ENCODE data around the gene TOR1AIP2.

Gene TOR1AIP2

DNA sequence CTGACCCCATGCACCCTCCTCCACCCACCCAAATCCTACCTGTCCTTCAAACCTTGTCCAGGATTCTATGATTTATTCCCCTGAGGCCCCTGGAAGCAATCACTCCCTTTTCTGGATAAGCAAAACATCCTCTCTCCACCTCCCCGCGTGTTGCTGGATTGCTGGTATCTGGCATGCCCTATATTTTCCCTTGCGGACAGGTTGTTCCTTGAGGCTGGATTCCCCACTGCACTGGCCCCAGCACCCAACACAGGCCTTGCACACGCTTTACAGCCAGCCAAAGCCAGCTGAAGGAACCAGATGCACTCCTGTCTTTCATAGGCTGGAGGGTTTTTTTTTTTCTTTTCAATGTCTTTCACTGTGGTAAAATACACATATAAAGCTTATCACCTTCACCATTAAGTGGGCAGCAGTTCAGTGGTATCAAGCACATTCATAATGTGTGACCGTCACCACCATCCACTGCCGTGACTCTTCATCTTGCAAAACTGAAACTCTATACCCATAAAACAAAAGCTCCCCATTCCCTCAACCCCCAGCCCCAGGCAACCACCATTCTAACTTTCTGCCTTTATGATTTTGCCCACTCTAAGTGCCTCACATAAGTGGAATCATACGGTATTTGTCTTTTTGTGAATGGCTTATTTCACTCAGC, 50.9 kb downstream of the TOR1AIP2 start:
- H3K4me1 ChIP-seq (ENCODE audit: control insufficient read depth, insufficient read depth, low read length, poor library complexity, severe bottlenecking): peaks cover 10% of the 10 kb centered on the region
- no peak for DNase-seq
- no peaks in the 10 kb centered on the region for H3K27me3 ChIP-seq (replicated peaks; ENCODE audit: control insufficient read depth, insufficient read depth, low read length, poor library complexity, severe bottlenecking)
- no peak overlapping the region for H3K4me3 ChIP-seq (ENCODE audit: insufficient read depth, low read depth, low read length, poor library complexity, severe bottlenecking)
- no peak overlapping the region for H3K27ac ChIP-seq (ENCODE audit: insufficient read depth, low read length, poor library complexity, severe bottlenecking)
- H3K9me3 ChIP-seq (ENCODE audit: control insufficient read depth, low read length): no peaks in the 10 kb centered on the region
- H3K36me3 ChIP-seq (ENCODE audit: control insufficient read depth, insufficient read depth, low read length): no peaks in the 10 kb centered on the region

DNA sequence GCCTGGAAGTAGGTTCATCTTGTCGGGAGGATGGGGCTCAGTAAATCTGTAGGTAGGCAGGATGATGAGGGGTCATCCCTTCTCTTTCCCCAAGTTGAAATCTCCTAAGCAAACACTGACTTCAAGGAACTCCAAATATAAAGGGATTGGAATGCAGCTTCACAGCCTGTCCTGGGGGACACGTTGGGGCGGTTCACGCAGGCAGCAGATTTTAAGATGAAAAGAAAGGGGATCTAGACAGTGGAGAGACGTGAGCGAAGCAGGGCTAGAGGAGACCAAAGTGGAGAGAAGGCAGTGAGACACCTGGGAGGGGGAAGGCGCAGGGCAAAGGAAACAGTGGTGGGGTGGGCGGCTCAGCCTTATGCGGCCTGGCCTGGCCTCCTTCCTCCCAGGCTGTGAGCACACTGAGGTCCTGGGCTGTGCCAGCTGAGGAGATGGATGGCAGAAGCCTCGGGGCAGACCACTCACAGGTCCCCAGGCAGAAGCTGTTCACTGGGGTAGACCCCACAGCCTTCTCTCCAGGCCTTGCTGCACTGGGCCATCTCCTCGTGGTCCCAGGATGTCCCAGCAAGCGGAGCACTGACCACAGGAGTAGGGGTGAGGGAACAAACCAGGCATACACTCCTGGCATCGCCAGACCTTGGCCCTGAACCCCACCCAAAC, 51.7 kb downstream of the TOR1AIP2 start:
- Histone ChIP-seq H3K9me3 (ENCODE audit: control insufficient read depth, low read length) (no peaks in the 10 kb centered on the region), H3K27me3 (replicated peaks; ENCODE audit: control insufficient read depth, insufficient read depth, low read length, poor library complexity, severe bottlenecking) (no peaks in the 10 kb centered on the region), H3K27ac (ENCODE audit: insufficient read depth, low read length, poor library complexity, severe bottlenecking) (no peak overlapping the region), H3K4me1 (ENCODE audit: control insufficient read depth, insufficient read depth, low read length, poor library complexity, severe bottlenecking) (peaks cover 2% of the 10 kb centered on the region), H3K4me3 (ENCODE audit: insufficient read depth, low read depth, low read length, poor library complexity, severe bottlenecking) (no peak overlapping the region), H3K36me3 (ENCODE audit: control insufficient read depth, insufficient read depth, low read length) (no peaks in the 10 kb centered on the region)
- DNase-seq: no peak

DNA sequence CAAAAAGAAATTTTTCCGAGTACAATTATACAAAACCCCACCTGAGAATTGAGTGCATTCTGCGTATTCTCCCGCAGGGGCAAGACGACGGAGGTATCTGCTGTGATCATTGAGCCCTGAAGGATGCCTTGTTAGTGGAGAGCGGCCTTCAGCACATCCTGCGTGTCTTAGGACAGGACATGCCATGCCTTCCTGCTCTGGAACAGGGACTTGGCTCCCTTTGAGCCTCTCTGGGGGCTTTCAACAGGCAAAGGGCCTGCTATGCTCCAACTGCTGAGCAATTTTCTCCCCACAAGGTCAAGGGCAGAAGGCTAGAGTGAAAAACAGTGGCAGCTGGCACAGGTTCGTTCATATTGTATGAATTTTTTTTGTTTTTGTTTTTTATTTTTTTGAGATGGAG, 52.4 kb downstream of the TOR1AIP2 start:
- Histone ChIP-seq H3K9me3 (ENCODE audit: control insufficient read depth, low read length) (no peaks in the 10 kb centered on the region), H3K4me3 (ENCODE audit: insufficient read depth, low read depth, low read length, poor library complexity, severe bottlenecking) (no peak overlapping the region), H3K36me3 (ENCODE audit: control insufficient read depth, insufficient read depth, low read length) (no peaks in the 10 kb centered on the region), H3K27me3 (replicated peaks; ENCODE audit: control insufficient read depth, insufficient read depth, low read length, poor library complexity, severe bottlenecking) (no peaks in the 10 kb centered on the region), H3K4me1 (ENCODE audit: control insufficient read depth, insufficient read depth, low read length, poor library complexity, severe bottlenecking) (no peaks in the 10 kb centered on the region), H3K27ac (ENCODE audit: insufficient read depth, low read length, poor library complexity, severe bottlenecking) (no peak overlapping the region)
- DNase-seq: no peak

DNA sequence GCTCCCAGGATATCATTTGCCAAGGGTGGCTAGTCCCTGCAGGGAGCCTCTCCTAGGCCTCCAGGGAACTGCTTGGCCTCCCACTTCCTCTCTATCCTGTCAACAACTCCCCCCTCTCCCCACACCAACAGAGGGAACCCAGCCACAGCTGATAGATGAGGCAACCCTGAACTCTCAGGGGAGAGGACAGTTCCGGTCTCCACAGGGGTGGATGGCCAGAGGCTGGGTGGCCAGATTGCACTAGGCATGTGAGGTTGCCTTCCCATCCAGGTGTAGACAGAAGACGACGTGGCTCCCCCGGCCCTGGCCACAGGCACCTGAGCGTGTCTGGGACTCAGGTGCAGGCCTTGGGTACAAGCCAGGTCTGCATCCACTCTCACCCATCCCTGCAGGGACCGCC, 53.3 kb downstream of the TOR1AIP2 start:
- Histone ChIP-seq H3K9me3 (ENCODE audit: control insufficient read depth, low read length) (no peaks in the 10 kb centered on the region), H3K27ac (ENCODE audit: insufficient read depth, low read length, poor library complexity, severe bottlenecking) (no peak overlapping the region), H3K4me3 (ENCODE audit: insufficient read depth, low read depth, low read length, poor library complexity, severe bottlenecking) (no peak overlapping the region), H3K27me3 (replicated peaks; ENCODE audit: control insufficient read depth, insufficient read depth, low read length, poor library complexity, severe bottlenecking) (no peaks in the 10 kb centered on the region), H3K4me1 (ENCODE audit: control insufficient read depth, insufficient read depth, low read length, poor library complexity, severe bottlenecking) (no peaks in the 10 kb centered on the region), H3K36me3 (ENCODE audit: control insufficient read depth, insufficient read depth, low read length) (no peaks in the 10 kb centered on the region)
- DNase-seq: no peak

DNA sequence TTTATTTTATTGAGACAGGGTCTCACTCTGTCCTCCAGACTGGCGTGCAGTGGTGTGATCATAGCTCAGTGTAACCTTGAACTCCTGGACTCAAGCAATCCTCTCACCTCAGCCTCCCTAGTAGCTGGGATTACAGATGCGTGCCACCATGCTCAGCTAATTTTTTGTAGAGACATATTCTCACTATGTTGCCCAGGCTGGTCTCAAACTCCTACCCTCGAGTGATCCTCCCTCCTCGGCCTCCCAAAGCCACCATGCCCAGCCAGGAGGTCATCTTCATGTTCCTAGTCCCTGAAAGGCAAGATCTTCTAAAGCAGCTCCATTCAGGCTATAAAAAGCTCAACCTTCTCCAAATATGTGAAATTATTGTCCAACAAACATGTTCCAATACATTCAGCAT, 53.9 kb downstream of the TOR1AIP2 start:
- DNase-seq: no peak
- no peaks in the 10 kb centered on the region for H3K4me1 ChIP-seq (ENCODE audit: control insufficient read depth, insufficient read depth, low read length, poor library complexity, severe bottlenecking)
- H3K9me3 ChIP-seq (ENCODE audit: control insufficient read depth, low read length): no peaks in the 10 kb centered on the region
- H3K27ac ChIP-seq (ENCODE audit: insufficient read depth, low read length, poor library complexity, severe bottlenecking): no peak overlapping the region
- H3K36me3 ChIP-seq (ENCODE audit: control insufficient read depth, insufficient read depth, low read length): no peaks in the 10 kb centered on the region
- no peaks in the 10 kb centered on the region for H3K27me3 ChIP-seq (replicated peaks; ENCODE audit: control insufficient read depth, insufficient read depth, low read length, poor library complexity, severe bottlenecking)
- H3K4me3 ChIP-seq (ENCODE audit: insufficient read depth, low read depth, low read length, poor library complexity, severe bottlenecking): no peak overlapping the region

DNA sequence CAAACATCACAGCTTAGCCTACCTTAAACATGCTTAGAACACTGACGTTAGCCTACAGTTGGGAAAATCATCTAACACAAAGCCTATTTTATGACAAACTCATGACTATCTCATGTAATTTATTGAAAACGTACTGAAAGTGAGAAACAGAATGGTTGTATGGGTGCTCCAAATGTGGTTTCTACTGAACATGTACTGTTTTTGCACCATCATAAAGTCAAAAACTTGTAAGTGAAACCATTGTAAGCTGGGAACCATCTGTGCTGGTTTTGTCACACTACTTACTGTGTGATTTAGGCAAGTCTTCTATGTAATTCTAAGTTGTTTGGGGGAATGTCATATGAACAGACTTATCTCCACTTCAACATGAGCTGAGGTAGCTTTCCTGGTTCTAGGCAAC, 55.5 kb downstream of the TOR1AIP2 start:
- Histone ChIP-seq H3K27ac (ENCODE audit: insufficient read depth, low read length, poor library complexity, severe bottlenecking) (no peak overlapping the region), H3K9me3 (ENCODE audit: control insufficient read depth, low read length) (no peaks in the 10 kb centered on the region), H3K4me3 (ENCODE audit: insufficient read depth, low read depth, low read length, poor library complexity, severe bottlenecking) (no peak overlapping the region), H3K36me3 (ENCODE audit: control insufficient read depth, insufficient read depth, low read length) (no peaks in the 10 kb centered on the region), H3K4me1 (ENCODE audit: control insufficient read depth, insufficient read depth, low read length, poor library complexity, severe bottlenecking) (no peaks in the 10 kb centered on the region), H3K27me3 (replicated peaks; ENCODE audit: control insufficient read depth, insufficient read depth, low read length, poor library complexity, severe bottlenecking) (no peaks in the 10 kb centered on the region)
- no peak for DNase-seq

DNA sequence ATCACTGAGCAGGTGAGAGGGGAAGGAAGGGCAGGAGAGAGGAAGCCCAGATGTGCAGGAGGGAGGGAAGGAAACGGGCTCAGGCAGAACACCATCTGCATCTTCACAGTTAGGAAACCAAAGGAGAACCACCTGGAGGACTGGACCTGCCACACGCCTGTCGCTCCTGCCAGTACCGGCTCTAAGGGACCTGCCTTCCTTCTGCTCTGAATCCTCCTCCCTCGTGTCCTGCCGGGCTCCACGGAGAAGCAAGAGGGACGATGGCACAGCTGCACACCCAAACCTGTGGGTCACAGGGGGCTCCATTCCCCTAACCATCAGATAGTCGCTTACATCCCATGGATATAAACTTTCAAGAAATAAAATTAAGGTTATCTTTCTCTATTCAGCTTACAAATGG, 56.1 kb downstream of the TOR1AIP2 start:
- Histone ChIP-seq H3K27me3 (replicated peaks; ENCODE audit: control insufficient read depth, insufficient read depth, low read length, poor library complexity, severe bottlenecking) (no peaks in the 10 kb centered on the region), H3K36me3 (ENCODE audit: control insufficient read depth, insufficient read depth, low read length) (no peaks in the 10 kb centered on the region), H3K9me3 (ENCODE audit: control insufficient read depth, low read length) (no peaks in the 10 kb centered on the region), H3K27ac (ENCODE audit: insufficient read depth, low read length, poor library complexity, severe bottlenecking) (no peak overlapping the region), H3K4me3 (ENCODE audit: insufficient read depth, low read depth, low read length, poor library complexity, severe bottlenecking) (no peak overlapping the region), H3K4me1 (ENCODE audit: control insufficient read depth, insufficient read depth, low read length, poor library complexity, severe bottlenecking) (no peaks in the 10 kb centered on the region)
- no peak for DNase-seq

DNA sequence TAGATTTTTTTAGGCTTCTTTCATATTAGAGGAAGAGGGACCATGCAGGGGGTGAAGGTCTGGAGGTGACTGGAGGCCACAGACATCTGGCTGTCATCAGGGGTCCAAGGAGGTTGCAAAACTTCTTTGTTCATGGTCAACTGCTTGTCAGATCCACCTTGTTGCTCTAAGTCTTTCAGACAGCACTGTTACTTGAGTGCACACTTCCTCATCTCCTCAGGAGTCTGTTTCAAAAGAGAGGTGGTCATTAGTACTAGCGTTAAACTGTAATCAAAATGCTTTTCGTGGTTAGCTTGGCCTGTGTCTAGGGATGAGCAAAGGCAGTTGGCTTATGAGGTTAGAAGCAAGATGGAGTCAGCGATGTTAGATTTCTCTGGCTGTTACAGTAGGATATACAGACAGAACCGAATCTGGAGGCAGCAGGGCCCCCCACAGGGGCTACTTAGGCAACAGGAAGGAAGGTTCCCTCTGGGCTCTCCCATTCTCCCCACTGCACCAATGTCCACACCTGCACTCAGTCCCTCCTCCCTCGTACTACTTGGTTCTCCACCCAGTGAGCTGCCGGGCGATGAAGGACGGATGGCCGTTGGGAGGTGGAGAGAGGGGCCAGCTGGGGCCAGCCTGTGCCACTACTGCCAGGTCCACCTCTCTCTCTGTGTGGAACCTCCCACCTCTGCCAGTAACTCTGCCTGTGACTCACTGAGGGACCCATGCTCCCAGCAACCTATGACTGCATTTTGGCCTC, 57.2 kb downstream of the TOR1AIP2 start:
- peaks cover 3% of the 10 kb centered on the region for H3K4me1 ChIP-seq (ENCODE audit: control insufficient read depth, insufficient read depth, low read length, poor library complexity, severe bottlenecking)
- H3K9me3 ChIP-seq (ENCODE audit: control insufficient read depth, low read length): no peaks in the 10 kb centered on the region
- no peak overlapping the region for H3K4me3 ChIP-seq (ENCODE audit: insufficient read depth, low read depth, low read length, poor library complexity, severe bottlenecking)
- H3K27ac ChIP-seq (ENCODE audit: insufficient read depth, low read length, poor library complexity, severe bottlenecking): no peak overlapping the region
- no peaks in the 10 kb centered on the region for H3K27me3 ChIP-seq (replicated peaks; ENCODE audit: control insufficient read depth, insufficient read depth, low read length, poor library complexity, severe bottlenecking)
- no peaks in the 10 kb centered on the region for H3K36me3 ChIP-seq (ENCODE audit: control insufficient read depth, insufficient read depth, low read length)
- no peak for DNase-seq

DNA sequence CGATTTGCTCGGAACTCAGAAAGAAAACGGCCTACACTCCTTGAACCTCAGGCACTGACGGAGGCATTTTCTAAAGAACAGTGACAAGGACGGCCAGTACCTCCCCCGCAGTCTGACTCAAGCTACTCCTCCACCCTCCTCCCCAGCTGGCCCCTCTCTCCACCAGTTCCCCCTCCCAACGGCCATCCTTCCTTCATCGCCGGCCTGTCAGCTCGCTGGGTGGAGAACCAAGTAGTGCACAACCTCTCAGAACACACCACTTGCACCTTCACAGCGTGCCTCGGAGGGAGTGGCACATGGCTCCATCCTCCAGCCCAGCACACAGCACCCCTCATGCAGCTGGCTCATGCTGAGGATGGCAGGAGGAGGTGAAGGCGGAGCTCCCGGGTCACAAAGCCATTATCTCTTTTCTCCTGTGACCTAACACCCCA, 58.8 kb downstream of the TOR1AIP2 start:
- no peak for DNase-seq
- Histone ChIP-seq H3K27me3 (replicated peaks; ENCODE audit: control insufficient read depth, insufficient read depth, low read length, poor library complexity, severe bottlenecking) (no peaks in the 10 kb centered on the region), H3K36me3 (ENCODE audit: control insufficient read depth, insufficient read depth, low read length) (no peaks in the 10 kb centered on the region), H3K4me3 (ENCODE audit: insufficient read depth, low read depth, low read length, poor library complexity, severe bottlenecking) (no peak overlapping the region), H3K9me3 (ENCODE audit: control insufficient read depth, low read length) (no peaks in the 10 kb centered on the region), H3K4me1 (ENCODE audit: control insufficient read depth, insufficient read depth, low read length, poor library complexity, severe bottlenecking) (peaks cover 12% of the 10 kb centered on the region), H3K27ac (ENCODE audit: insufficient read depth, low read length, poor library complexity, severe bottlenecking) (no peak overlapping the region)

DNA sequence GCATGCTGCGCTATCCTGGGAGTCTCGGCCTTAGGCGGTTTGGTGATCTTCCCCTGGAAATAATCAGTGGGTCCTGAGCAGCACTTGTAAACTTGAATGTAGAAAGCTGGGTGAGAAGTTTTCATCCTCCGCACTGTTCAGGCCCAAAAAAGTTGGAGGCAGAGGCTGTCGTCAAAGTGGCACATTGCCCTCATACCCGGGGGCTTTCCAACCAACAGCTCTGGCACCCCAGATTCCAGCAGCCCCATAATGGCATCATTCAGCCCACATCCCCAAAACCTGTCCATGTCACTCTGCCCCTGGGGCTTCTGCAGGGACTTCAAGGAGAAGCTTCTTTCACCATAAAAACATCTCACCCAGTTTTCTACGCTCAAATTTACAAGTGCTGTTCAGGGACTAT, 59.3 kb downstream of the TOR1AIP2 start:
- H3K27ac ChIP-seq (ENCODE audit: insufficient read depth, low read length, poor library complexity, severe bottlenecking): no peak overlapping the region
- H3K36me3 ChIP-seq (ENCODE audit: control insufficient read depth, insufficient read depth, low read length): no peaks in the 10 kb centered on the region
- no peaks in the 10 kb centered on the region for H3K27me3 ChIP-seq (replicated peaks; ENCODE audit: control insufficient read depth, insufficient read depth, low read length, poor library complexity, severe bottlenecking)
- H3K9me3 ChIP-seq (ENCODE audit: control insufficient read depth, low read length): no peaks in the 10 kb centered on the region
- H3K4me1 ChIP-seq (ENCODE audit: control insufficient read depth, insufficient read depth, low read length, poor library complexity, severe bottlenecking): peaks cover 12% of the 10 kb centered on the region
- no peak overlapping the region for H3K4me3 ChIP-seq (ENCODE audit: insufficient read depth, low read depth, low read length, poor library complexity, severe bottlenecking)
- DNase-seq: no peak
